K562 treated with DMSO at 1 percent for 4 hours (cell line): ENCODE data around the gene GGPS1. TPM values are rescaled to one million over a fixed set of nuclear protein-coding genes. Genes with fewer than 3 reads are reported as not detected.

Experiments
- total RNA-seq: library from RNA; unstranded; fragments of 300-600 nt; gene quantifications from 2 replicates; pipeline ENCODE4 v1.2.3, GENCODE V29; 2022; ENCODE audit not compliant: insufficient read depth

Gene GGPS1
- total RNA-seq, result 21.1 and 26.0 TPM in 2 replicates

DNA sequence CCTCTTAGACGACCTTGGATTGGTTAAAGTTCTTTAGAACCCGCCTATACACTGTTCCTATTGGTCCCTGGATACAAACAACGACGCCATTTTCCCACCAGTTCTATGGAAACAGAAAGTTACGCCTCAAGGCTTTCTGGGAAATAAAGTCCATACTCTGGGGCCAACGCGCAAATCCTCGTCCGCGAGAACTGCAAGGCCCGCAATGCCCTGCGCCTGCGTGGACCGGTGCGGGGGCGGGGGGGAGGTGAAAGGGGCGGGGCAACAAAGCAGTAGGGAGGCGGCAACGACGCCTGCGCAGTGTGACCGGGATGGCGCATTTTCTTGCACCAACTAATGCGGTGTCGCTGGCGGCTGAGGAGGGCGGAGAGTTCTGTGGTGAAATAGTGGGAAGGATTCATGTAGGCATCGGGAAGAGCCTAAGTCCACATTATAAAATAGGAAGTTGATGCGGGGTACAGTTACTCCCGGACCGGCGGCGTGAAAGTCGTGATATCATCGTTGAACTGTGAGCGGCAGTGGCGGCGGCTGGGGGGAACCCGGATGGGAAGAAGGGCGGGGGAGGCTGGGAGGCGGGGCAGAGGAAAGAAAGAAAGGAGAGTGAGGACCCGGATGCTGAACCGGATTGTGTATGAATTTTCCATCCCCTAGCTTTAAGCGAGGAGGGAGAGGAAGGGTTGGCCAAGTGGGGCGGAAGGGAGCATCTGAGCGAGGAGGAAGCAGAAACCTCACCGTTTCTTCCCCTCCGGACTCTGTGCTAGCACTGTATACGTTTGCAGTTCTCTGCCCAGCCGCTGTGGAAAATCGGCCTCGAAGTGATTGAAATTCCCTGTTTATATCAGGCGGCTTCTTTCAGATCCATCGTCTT, at the start of gene GGPS1:
GGPS1 (plus strand) TSS at position 300 of the 868 bp plus-strand sequence. CDS start 6,695 bp downstream, outside the sequence.

GRCh38 chr1:235327559-235328270, 655 bp upstream of the GGPS1 start, which contains the start of gene ARID4B:
ARID4B (minus strand) TSS chr1:235328179; CDS start chr1:235326919, 1,260 bp downstream.

GRCh38 chr1:235367000-235367908, 38.9 kb downstream of the GGPS1 start, which contains the start of gene TBCE:
TBCE (plus strand) TSS chr1:235367427; CDS start chr1:235380050, 12,623 bp downstream.

Other genes starting within 250 kb of the GGPS1 start
- 140 and 143 TPM in 2 replicates for gene TOMM20, start 199.7 kb upstream of the GGPS1 start, total RNA-seq
- 88.9 and 92.2 TPM in 2 replicates for gene RBM34, start 167.3 kb upstream of the GGPS1 start, total RNA-seq
- gene ARID4B, start 391 bp upstream of the GGPS1 start, total RNA-seq, result 10.0 and 16.7 TPM in 2 replicates
- gene TBCE, start 38.9 kb downstream of the GGPS1 start, total RNA-seq, result 41.6 and 42.9 TPM in 2 replicates
- 11.4 and 14.6 TPM in 2 replicates for gene B3GALNT2, start 175.9 kb downstream of the GGPS1 start, total RNA-seq